ENCODE results near the gene GALNT13.

GALNT13 gene

DNA sequence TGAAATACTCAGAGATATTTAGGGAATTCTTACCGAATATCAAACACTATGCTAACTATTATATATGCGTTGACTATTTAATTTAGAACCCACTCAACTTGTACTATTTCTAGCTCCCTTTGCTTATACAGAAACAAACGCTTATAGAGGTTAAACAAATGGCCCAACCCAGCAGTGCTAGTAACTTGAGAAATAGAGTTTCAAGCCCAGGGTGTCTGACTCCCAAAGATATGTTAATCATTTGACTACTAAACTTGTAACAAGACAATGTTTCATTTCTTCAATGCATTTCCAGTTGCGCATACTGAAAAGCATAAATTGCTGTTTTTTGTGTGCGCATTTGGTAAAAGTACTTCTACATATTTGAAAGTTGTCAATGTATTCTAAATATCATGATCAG lies 310.3 kb downstream of the GALNT13 start:
- H2AFZ ChIP-seq (ENCODE audit: low read depth, low read length), result no peak overlapping the region
- H3K9ac ChIP-seq (ENCODE audit: low read length), result no peak overlapping the region
- H3K4me3 ChIP-seq (ENCODE audit: low read length), result no peak overlapping the region
- TF ChIP-seq, protein P1, sequence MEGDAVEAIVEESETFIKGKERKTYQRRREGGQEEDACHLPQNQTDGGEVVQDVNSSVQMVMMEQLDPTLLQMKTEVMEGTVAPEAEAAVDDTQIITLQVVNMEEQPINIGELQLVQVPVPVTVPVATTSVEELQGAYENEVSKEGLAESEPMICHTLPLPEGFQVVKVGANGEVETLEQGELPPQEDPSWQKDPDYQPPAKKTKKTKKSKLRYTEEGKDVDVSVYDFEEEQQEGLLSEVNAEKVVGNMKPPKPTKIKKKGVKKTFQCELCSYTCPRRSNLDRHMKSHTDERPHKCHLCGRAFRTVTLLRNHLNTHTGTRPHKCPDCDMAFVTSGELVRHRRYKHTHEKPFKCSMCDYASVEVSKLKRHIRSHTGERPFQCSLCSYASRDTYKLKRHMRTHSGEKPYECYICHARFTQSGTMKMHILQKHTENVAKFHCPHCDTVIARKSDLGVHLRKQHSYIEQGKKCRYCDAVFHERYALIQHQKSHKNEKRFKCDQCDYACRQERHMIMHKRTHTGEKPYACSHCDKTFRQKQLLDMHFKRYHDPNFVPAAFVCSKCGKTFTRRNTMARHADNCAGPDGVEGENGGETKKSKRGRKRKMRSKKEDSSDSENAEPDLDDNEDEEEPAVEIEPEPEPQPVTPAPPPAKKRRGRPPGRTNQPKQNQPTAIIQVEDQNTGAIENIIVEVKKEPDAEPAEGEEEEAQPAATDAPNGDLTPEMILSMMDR (IDR thresholded peaks at IDR 0.05; ENCODE audit: low read depth, low read length), result no peak
- TF ChIP-seq EZH2phosphoT487 (IDR thresholded peaks at IDR 0.05; ENCODE audit: low read depth), result no peak
- no peaks in the 10 kb centered on the region for H4K20me1 ChIP-seq (ENCODE audit: insufficient read depth, low read length)
- H3K79me2 ChIP-seq (ENCODE audit: low read length), result no peaks in the 10 kb centered on the region
- no peak overlapping the region for H3K27ac ChIP-seq (ENCODE audit: low read length)
- H3K36me3 ChIP-seq (replicated peaks; ENCODE audit: low read depth, low read length), result no peaks in the 10 kb centered on the region
- peaks cover 5% of the 10 kb centered on the region; the same call in 1 of the 2 replicates for H3K9me3 ChIP-seq (ENCODE audit: insufficient read depth, low read length)
- no peaks in the 10 kb centered on the region for H3K27me3 ChIP-seq (ENCODE audit: low read depth, low read length)
- no peaks in the 10 kb centered on the region for H3K4me1 ChIP-seq (ENCODE audit: low read length)
- no peak overlapping the region for H3K4me2 ChIP-seq (ENCODE audit: low read length)

DNA sequence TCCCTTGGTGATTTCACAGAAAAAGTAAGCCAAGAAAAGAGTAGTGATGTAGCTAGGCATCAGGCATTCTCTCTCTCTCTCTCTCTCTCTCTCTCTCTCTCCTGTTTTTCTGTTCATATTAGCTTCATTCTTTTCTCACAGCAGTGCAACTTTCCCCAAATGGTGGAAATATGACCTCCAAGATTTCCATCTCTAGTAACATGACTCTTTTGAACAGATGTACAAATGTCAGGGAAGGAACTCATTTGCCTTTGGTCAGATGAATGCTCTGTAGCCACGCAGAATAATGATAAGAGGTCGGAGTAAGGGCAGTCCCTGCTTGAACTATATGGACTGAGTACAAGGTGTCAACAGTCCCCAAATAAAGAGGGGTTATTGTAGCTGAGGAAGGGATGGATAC lies 316.2 kb downstream of the GALNT13 start:
- Histone ChIP-seq H3K4me2 (ENCODE audit: low read length) (no peak overlapping the region), H3K27me3 (ENCODE audit: low read depth, low read length) (no peaks in the 10 kb centered on the region), H3K9me3 (ENCODE audit: insufficient read depth, low read length) (peaks cover 5% of the 10 kb centered on the region; the same call in 1 of the 2 replicates), H3K4me1 (ENCODE audit: low read length) (no peaks in the 10 kb centered on the region), H3K9ac (ENCODE audit: low read length) (no peak overlapping the region), H2AFZ (ENCODE audit: low read depth, low read length) (no peak overlapping the region), H3K27ac (ENCODE audit: low read length) (no peak overlapping the region), H3K79me2 (ENCODE audit: low read length) (no peaks in the 10 kb centered on the region), H3K4me3 (ENCODE audit: low read length) (no peak overlapping the region), H3K36me3 (replicated peaks; ENCODE audit: low read depth, low read length) (no peaks in the 10 kb centered on the region), H4K20me1 (ENCODE audit: insufficient read depth, low read length) (no peaks in the 10 kb centered on the region)
- no peak for TF ChIP-seq EZH2phosphoT487 (IDR thresholded peaks at IDR 0.05; ENCODE audit: low read depth)
- TF ChIP-seq, protein P1 (IDR thresholded peaks at IDR 0.05; ENCODE audit: low read depth, low read length), result no peak

DNA sequence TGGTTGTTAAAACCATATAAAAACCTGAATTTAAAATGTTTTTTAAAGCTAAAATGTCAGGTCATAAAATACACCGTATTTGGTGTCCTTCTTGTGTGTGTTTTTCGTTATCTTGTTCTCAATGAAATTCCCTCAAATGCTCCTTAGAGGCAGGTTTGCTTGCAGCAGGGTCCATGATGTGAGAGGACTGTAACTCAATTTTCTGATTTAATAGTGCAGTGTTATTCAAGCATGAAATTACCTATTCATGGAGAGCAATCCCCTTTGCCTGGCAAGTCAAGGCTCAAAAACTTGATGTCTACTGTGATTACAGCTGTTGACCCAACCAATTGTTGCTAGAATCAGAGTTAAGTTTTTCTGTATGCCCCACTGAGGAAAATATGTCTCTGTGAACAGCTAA lies 318.2 kb downstream of the GALNT13 start:
- TF ChIP-seq, protein P1 (IDR thresholded peaks at IDR 0.05; ENCODE audit: low read depth, low read length), result no peak
- no peak for TF ChIP-seq EZH2phosphoT487 (IDR thresholded peaks at IDR 0.05; ENCODE audit: low read depth)
- Histone ChIP-seq H3K79me2 (ENCODE audit: low read length) (no peaks in the 10 kb centered on the region), H3K4me1 (ENCODE audit: low read length) (no peaks in the 10 kb centered on the region), H3K4me2 (ENCODE audit: low read length) (no peak overlapping the region), H3K27ac (ENCODE audit: low read length) (no peak overlapping the region), H4K20me1 (ENCODE audit: insufficient read depth, low read length) (no peaks in the 10 kb centered on the region), H3K27me3 (ENCODE audit: low read depth, low read length) (no peaks in the 10 kb centered on the region), H3K36me3 (replicated peaks; ENCODE audit: low read depth, low read length) (no peaks in the 10 kb centered on the region), H3K9me3 (ENCODE audit: insufficient read depth, low read length) (peaks cover 4% of the 10 kb centered on the region; the same call in 1 of the 2 replicates), H3K9ac (ENCODE audit: low read length) (no peak overlapping the region), H3K4me3 (ENCODE audit: low read length) (no peak overlapping the region), H2AFZ (ENCODE audit: low read depth, low read length) (no peak overlapping the region)

DNA sequence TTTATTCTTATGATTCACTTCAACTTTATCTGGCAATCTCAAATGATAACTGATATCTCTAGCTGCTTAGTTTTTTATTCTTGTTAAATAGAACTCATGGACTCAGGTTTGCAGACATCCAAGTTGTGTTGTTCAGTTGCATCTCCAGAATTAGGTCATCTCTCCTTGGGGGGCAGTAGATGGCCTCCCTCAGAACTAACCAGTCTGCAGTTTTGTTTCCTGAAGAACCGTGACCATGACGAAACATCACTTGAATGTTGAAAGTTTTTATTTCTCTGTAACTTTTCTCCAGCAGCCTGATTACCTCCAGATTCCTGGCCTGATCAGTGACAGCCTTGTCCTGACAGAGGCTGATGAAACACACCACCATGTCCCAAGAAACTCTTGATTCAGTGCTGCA lies 321.5 kb downstream of the GALNT13 start:
- no peak for TF ChIP-seq EZH2phosphoT487 (IDR thresholded peaks at IDR 0.05; ENCODE audit: low read depth)
- TF ChIP-seq, protein P1 (IDR thresholded peaks at IDR 0.05; ENCODE audit: low read depth, low read length), result no peak
- no peaks in the 10 kb centered on the region for H3K9me3 ChIP-seq (ENCODE audit: insufficient read depth, low read length)
- no peak overlapping the region for H3K27ac ChIP-seq (ENCODE audit: low read length)
- no peaks in the 10 kb centered on the region for H4K20me1 ChIP-seq (ENCODE audit: insufficient read depth, low read length)
- no peaks in the 10 kb centered on the region for H3K4me1 ChIP-seq (ENCODE audit: low read length)
- H3K27me3 ChIP-seq (ENCODE audit: low read depth, low read length), result no peaks in the 10 kb centered on the region
- no peaks in the 10 kb centered on the region for H3K36me3 ChIP-seq (replicated peaks; ENCODE audit: low read depth, low read length)
- no peak overlapping the region for H3K4me3 ChIP-seq (ENCODE audit: low read length)
- H3K79me2 ChIP-seq (ENCODE audit: low read length), result no peaks in the 10 kb centered on the region
- no peak overlapping the region for H3K9ac ChIP-seq (ENCODE audit: low read length)
- no peak overlapping the region for H2AFZ ChIP-seq (ENCODE audit: low read depth, low read length)
- H3K4me2 ChIP-seq (ENCODE audit: low read length), result no peak overlapping the region

All from OCI-LY3 (cell line).